B cell (primary cell): Measurements from ENCODE around the gene TFEB. TPM values are rescaled to one million over a fixed set of nuclear protein-coding genes. Genes with fewer than 3 reads are reported as not detected.
A peak's percentile ranks its signal among the peaks of the same experiment; 100 is the strongest.

Experiments used
- ATAC-seq: fragments of 200-7000 bp; cut with Tn5 transposase; one replicate; pipeline ENCODE4 v1.10.0; 2021; ENCODE audit warnings: low read depth, mild to moderate bottlenecking, moderate number of reproducible peaks, moderate library complexity
- CTCF ChIA-PET: fragments of 350-600 bp; sonication (Branson Sonifier 250); formaldehyde crosslinking; loops from one replicate; lab custom pipeline; 2021; ENCODE audit warnings: antibody characterized with exemption, inconsistent platforms; lab: Charles Lee
- POLR2A ChIA-PET: fragments of 350-600 bp; sonication (Branson Sonifier 250); formaldehyde crosslinking; loops from one replicate; lab custom pipeline; 2021; ENCODE audit warnings: antibody characterized with exemption; lab: Charles Lee
- DNase-seq: peaks from one replicate; pipeline ENCODE4 v3.0.0; 2013
- H2AFZ ChIP-seq: 2 replicates; pipeline ENCODE4 v1.6.1; 2012; ENCODE audit warnings: mild to moderate bottlenecking, low read depth, low read length; ENCODE audit not compliant: insufficient read depth, poor library complexity, severe bottlenecking
- H3K27ac ChIP-seq, 2 donors: 1 replicate in 1 of 2; 2 replicates in 1 of 2; pipeline ENCODE4 v1.5.1; 2012 to 2013; ENCODE audit warnings: low read length in 2 of 2, mild to moderate bottlenecking in 2 of 2, moderate library complexity in 1 of 2
- H3K27me3 ChIP-seq, 4 experiments: fragments of 200-600 bp in 1 of 4; sonication (generic) in 1 of 4; replicated peaks in 1 of 4; 1 replicate in 2 of 4; 2 replicates in 2 of 4; pipeline versions ENCODE4 v1.6.1 to v1.7.0; 2013 to 2016; ENCODE audit warnings: low read length in 3 of 4, mild to moderate bottlenecking in 2 of 4, mixed read lengths in 1 of 4, moderate library complexity in 1 of 4; ENCODE audit not compliant: insufficient read depth in 4 of 4, control insufficient read depth in 3 of 4; ENCODE audit errors: control extremely low read depth in 1 of 4
- H3K36me3 ChIP-seq, 2 experiments: replicated peaks in 1 of 2; 1 replicate in 1 of 2; 2 replicates in 1 of 2; pipeline versions ENCODE4 v1.6.1 to v1.7.1; 2013; ENCODE audit warnings: low read length in 1 of 2; ENCODE audit not compliant: insufficient read depth in 2 of 2, control insufficient read depth in 1 of 2; ENCODE audit errors: control extremely low read depth in 1 of 2, extremely low read depth in 1 of 2
- H3K4me1 ChIP-seq, 2 donors: fragments of 200-600 bp in 1 of 2; sonication (generic) in 1 of 2; 1 replicate in 1 of 2; 2 replicates in 1 of 2; pipeline versions ENCODE4 v1.5.1 to v1.6.1; 2013 to 2017; ENCODE audit warnings: low read length in 2 of 2; ENCODE audit not compliant: control insufficient read depth in 2 of 2, insufficient read depth in 2 of 2
- H3K4me2 ChIP-seq: replicated peaks from 2 replicates; pipeline ENCODE3; 2012; ENCODE audit warnings: mild to moderate bottlenecking, low read depth, low read length; ENCODE audit not compliant: poor library complexity, severe bottlenecking
- H3K4me3 ChIP-seq, 5 experiments: fragments of 200-600 bp in 1 of 5; sonication (generic) in 1 of 5; 1 replicate in 3 of 5; 2 replicates in 2 of 5; pipeline versions ENCODE4 v1.5.1 to v1.7.0; 2011 to 2016; ENCODE audit warnings: low read length in 4 of 5, mild to moderate bottlenecking in 4 of 5, low read depth in 2 of 5, control low read depth in 1 of 5, moderate library complexity in 1 of 5; ENCODE audit not compliant: insufficient read depth in 1 of 5; ENCODE audit errors: control extremely low read depth in 1 of 5, extremely low read depth in 1 of 5
- H3K79me2 ChIP-seq: fragments of 200-600 bp; sonication (generic); one replicate; pipeline ENCODE4 v1.6.0; 2016; ENCODE audit warnings: low read length; ENCODE audit not compliant: control insufficient read depth, insufficient read depth
- H3K9ac ChIP-seq: fragments of 200-600 bp; sonication (generic); 2 replicates; pipeline ENCODE4 v1.6.1; 2017; ENCODE audit warnings: mild to moderate bottlenecking, low read length, moderate library complexity
- H3K9me3 ChIP-seq, 3 donors: one replicate each; pipeline versions ENCODE4 v1.6.1 to v1.7.1; 2013; ENCODE audit warnings: low read length in 2 of 3; ENCODE audit not compliant: control insufficient read depth in 2 of 3, insufficient read depth in 1 of 3; ENCODE audit errors: control extremely low read depth in 1 of 3
- H4K20me1 ChIP-seq: 2 replicates; pipeline ENCODE4 v1.6.0; 2012; ENCODE audit warnings: mild to moderate bottlenecking, low read length; ENCODE audit not compliant: insufficient read depth, control insufficient read depth, poor library complexity, severe bottlenecking
- H3K27ac Mint-ChIP-seq: one replicate; pipeline ENCODE4 v1.8.0; 2021; ENCODE audit warnings: mixed read lengths
- H3K27me3 Mint-ChIP-seq: one replicate; pipeline ENCODE4 v1.8.0; 2021; ENCODE audit warnings: mixed read lengths
- H3K4me1 Mint-ChIP-seq: one replicate; pipeline ENCODE4 v1.8.0; 2021; ENCODE audit warnings: mixed read lengths
- H3K4me3 Mint-ChIP-seq: one replicate; pipeline ENCODE4 v1.8.0; 2021; ENCODE audit warnings: mixed read lengths
- H3K9me3 Mint-ChIP-seq: one replicate; pipeline ENCODE4 v1.8.0; 2022; ENCODE audit warnings: mixed read lengths; ENCODE audit not compliant: insufficient read depth
- EZH2 ChIP-seq: IDR thresholded peaks from 2 replicates; pipeline ENCODE4 v1.6.1; 2012; ENCODE audit warnings: borderline replicate concordance, low read depth, mild to moderate bottlenecking, moderate library complexity, low read length; ENCODE audit not compliant: insufficient read depth, poor library complexity, severe bottlenecking
- WGBS: methylation state at CpG from one replicate; pipeline ENCODE4 v1.1.5; 2013; ENCODE audit warnings: missing lambda C conversion rate; ENCODE audit not compliant: insufficient coverage; 5-methylcytosine and 5-hydroxymethylcytosine counted together
- intact Hi-C: fragments of 100-400 bp; cut with micrococcal nuclease; formaldehyde crosslinking; loops from one replicate; pipeline ENCODE4 v1.10.0; 2022
- polyA plus RNA-seq: library from polyadenylated mRNA; depleted of rRNA; stranded (reverse); fragments of >200 nt; gene quantifications from 2 replicates; pipeline ENCODE4 v1.2.3, GENCODE V29; 2012
- total RNA-seq, 2 donors: library from RNA; stranded (reverse); fragments of 120-200 nt in 1 of 2; gene quantifications; 1 replicate in 1 of 2; 2 replicates in 1 of 2; pipeline versions ENCODE4 v1.2.3 to v1.2.4, GENCODE V29; 2013 to 2022
- TF ChIP-seq, protein P1 (sequence below): fragments of 200-600 bp; IDR thresholded peaks from one replicate; pipeline ENCODE4 v1.8.0; 2022; ENCODE audit warnings: antibody characterized with exemption, mild to moderate bottlenecking

The TFEB gene
- total and polyA plus RNA-seq, 2 donors (not counting 1 experiment from before 2014, with no cell fraction given): 113 to 148 TPM

- ATAC-seq (no peak), DNase-seq (no peak)
- peak overlapping the region; percentile 90 for H3K4me2 ChIP-seq
- intact Hi-C loops: loop anchor here (10.0 kb wide), 1 partner anchor 300 kb away; no protein-coding TSS in a partner anchor
- 56% methylated on average over 11 of the region's 13 CpGs for WGBS
- Mint-ChIP-seq H3K9me3 (no peaks in the 10 kb centered on the region), H3K4me3 (peak overlapping the region; percentile 96), H3K27me3 (no peaks in the 10 kb centered on the region), H3K27ac (peak overlapping the region; percentile 99), H3K4me1 (peaks cover 96% of the 10 kb centered on the region)
- peak overlapping the region in 4 of 5 experiments; percentile 48 to 73 (median 56) for H3K4me3 ChIP-seq
- H2AFZ ChIP-seq: peak overlapping the region; percentile 3
- peaks cover 0 to 13% of the 10 kb centered on the region in 2 experiments for H3K36me3 ChIP-seq
- TF ChIP-seq, protein P1, sequence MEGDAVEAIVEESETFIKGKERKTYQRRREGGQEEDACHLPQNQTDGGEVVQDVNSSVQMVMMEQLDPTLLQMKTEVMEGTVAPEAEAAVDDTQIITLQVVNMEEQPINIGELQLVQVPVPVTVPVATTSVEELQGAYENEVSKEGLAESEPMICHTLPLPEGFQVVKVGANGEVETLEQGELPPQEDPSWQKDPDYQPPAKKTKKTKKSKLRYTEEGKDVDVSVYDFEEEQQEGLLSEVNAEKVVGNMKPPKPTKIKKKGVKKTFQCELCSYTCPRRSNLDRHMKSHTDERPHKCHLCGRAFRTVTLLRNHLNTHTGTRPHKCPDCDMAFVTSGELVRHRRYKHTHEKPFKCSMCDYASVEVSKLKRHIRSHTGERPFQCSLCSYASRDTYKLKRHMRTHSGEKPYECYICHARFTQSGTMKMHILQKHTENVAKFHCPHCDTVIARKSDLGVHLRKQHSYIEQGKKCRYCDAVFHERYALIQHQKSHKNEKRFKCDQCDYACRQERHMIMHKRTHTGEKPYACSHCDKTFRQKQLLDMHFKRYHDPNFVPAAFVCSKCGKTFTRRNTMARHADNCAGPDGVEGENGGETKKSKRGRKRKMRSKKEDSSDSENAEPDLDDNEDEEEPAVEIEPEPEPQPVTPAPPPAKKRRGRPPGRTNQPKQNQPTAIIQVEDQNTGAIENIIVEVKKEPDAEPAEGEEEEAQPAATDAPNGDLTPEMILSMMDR: no peak
- TF ChIP-seq EZH2: no peak
- CTCF ChIA-PET: interaction anchor here (1.3 to 9.1 kb wide), 5 partner anchors 8 to 26 kb away, joined by 3 to 176 read pairs (median 11); partner anchors contain the start of gene TFEB
- no peaks in the 10 kb centered on the region for H3K9me3 ChIP-seq
- H3K9ac ChIP-seq: peak overlapping the region; percentile 67
- peak overlapping the region; percentile 87 to 90 for H3K27ac ChIP-seq
- H3K27me3 ChIP-seq: no peaks in the 10 kb centered on the region
- peaks cover 27% of the 10 kb centered on the region for H4K20me1 ChIP-seq
- peaks cover 100% of the 10 kb centered on the region for H3K79me2 ChIP-seq
- POLR2A ChIA-PET: interaction anchor here (0.5 to 3.9 kb wide), 6 partner anchors 8 to 262 kb away, joined by 3 to 109 read pairs (median 15); partner anchors contain the start of gene TFEB
- peaks cover 96 to 100% of the 10 kb centered on the region in 2 donors for H3K4me1 ChIP-seq
Measured at GRCh38 chr6:41724586-41725501, 10.6 kb downstream of the TFEB start.
